AG09309 (cell line): Measurements from ENCODE around the gene ATP9B.

ENCODE experiments used
- DNase-seq: peaks from one replicate; pipeline ENCODE4 v3.0.0-alpha.2; 2010; ENCODE audit warnings: low read depth
- H3K4me3 ChIP-seq: 2 replicates; pipeline ENCODE4 v1.5.1; 2011; ENCODE audit warnings: mild to moderate bottlenecking, low read depth, low read length, moderate library complexity; ENCODE audit not compliant: control insufficient read depth
- CTCF ChIP-seq: IDR thresholded peaks from 2 replicates; pipeline ENCODE4 v1.5.1; 2011; ENCODE audit warnings: mild to moderate bottlenecking, low read depth, low read length, inconsistent platforms; ENCODE audit not compliant: insufficient read depth, control insufficient read depth; ENCODE audit errors: missing control alignments

Gene ATP9B

GRCh38 chr18:79046522-79046921 lies 22.7 kb upstream of the ATP9B start:
- no peak overlapping the region for H3K4me3 ChIP-seq
- no peak for DNase-seq
- TF ChIP-seq CTCF: no peak

GRCh38 chr18:79047556-79048244 lies 21.5 kb upstream of the ATP9B start:
- no peak overlapping the region for H3K4me3 ChIP-seq
- DNase-seq: no peak
- no peak for TF ChIP-seq CTCF

GRCh38 chr18:79048245-79048632 lies 21.0 kb upstream of the ATP9B start:
- TF ChIP-seq CTCF: no peak
- H3K4me3 ChIP-seq: no peak overlapping the region
- DNase-seq: no peak

- DNase-seq: no peak
- no peak overlapping the region for H3K4me3 ChIP-seq
- TF ChIP-seq CTCF: no peak
Measured at GRCh38 chr18:79049506-79049905, 19.7 kb upstream of the ATP9B start.

- no peak for DNase-seq
- no peak for TF ChIP-seq CTCF
- no peak overlapping the region for H3K4me3 ChIP-seq
Measured at GRCh38 chr18:79050005-79050404, 19.2 kb upstream of the ATP9B start.

GRCh38 chr18:79056827-79057367 lies 12.3 kb upstream of the ATP9B start:
- no peak for DNase-seq
- H3K4me3 ChIP-seq: no peak overlapping the region
- TF ChIP-seq CTCF: no peak
